Measurements from ENCODE around the gene CYB5A. TPM values are rescaled to one million over a fixed set of nuclear protein-coding genes. Genes with fewer than 3 reads are reported as not detected.
A peak's percentile ranks its signal among the peaks of the same experiment; 100 is the strongest.

The CYB5A gene
- total RNA-seq, result 213 and 223 TPM in 2 replicates
- long read RNA-seq, transcript CYB5A-202 (5 exons, 3,283 nt), result major isoform, 74 of 95 reads
- long read RNA-seq, partial matches to known transcripts, result 6 of 95 reads
- long read RNA-seq, other reads (novel, unspliced or antisense), result 14 of 95 reads

GRCh38 chr18:74291771-74292540 is at the start of gene CYB5A:
Gene CYB5A (minus strand): TSS chr18:74291963. CDS start chr18:74291875, 88 bp downstream.
- H3K4me1 Mint-ChIP-seq (ENCODE audit: low read depth), result peaks cover 36% of the 10 kb centered on the region
- peak within 1 kb of the TSS; percentile 99 for H3K27ac Mint-ChIP-seq
- DNase-seq (ENCODE audit: low spot score, unreplicated experiment), result peak; percentile 99

GRCh38 chr18:74337912-74338309 is 46.1 kb upstream of the CYB5A start:
- TF ChIP-seq CTCF (IDR thresholded peaks at IDR 0.05; ENCODE audit: unreplicated experiment), result no peak
- H3K4me3 Mint-ChIP-seq (ENCODE audit: low read depth), result no peak overlapping the region
- no peak overlapping the region for H3K27ac Mint-ChIP-seq
- H3K36me3 Mint-ChIP-seq (ENCODE audit: insufficient read depth), result no peaks in the 10 kb centered on the region
- H3K27me3 Mint-ChIP-seq, result no peaks in the 10 kb centered on the region
- H3K9me3 Mint-ChIP-seq (ENCODE audit: low read depth), result no peaks in the 10 kb centered on the region
- peaks cover 9% of the 10 kb centered on the region for H3K4me1 Mint-ChIP-seq (ENCODE audit: low read depth)
- DNase-seq (ENCODE audit: low spot score, unreplicated experiment), result no peak

More at GRCh38 chr18:74291771-74292540, at the start of gene CYB5A:
- Mint-ChIP-seq H3K9me3 (ENCODE audit: low read depth) (no peaks in the 10 kb centered on the region), H3K27me3 (no peaks in the 10 kb centered on the region), H3K4me3 (ENCODE audit: low read depth) (peak within 1 kb of the TSS; percentile 96), H3K36me3 (ENCODE audit: insufficient read depth) (peaks cover 1% of the 10 kb centered on the region)
- TF ChIP-seq CTCF (IDR thresholded peaks at IDR 0.05; ENCODE audit: unreplicated experiment), result peak; percentile 7

- Mint-ChIP-seq H3K27me3 (no peaks in the 10 kb centered on the region), H3K27ac (no peak overlapping the region), H3K4me1 (ENCODE audit: low read depth) (peaks cover 9% of the 10 kb centered on the region), H3K4me3 (ENCODE audit: low read depth) (no peak overlapping the region), H3K9me3 (ENCODE audit: low read depth) (no peaks in the 10 kb centered on the region), H3K36me3 (ENCODE audit: insufficient read depth) (no peaks in the 10 kb centered on the region)
- DNase-seq (ENCODE audit: low spot score, unreplicated experiment), result no peak
- no peak for TF ChIP-seq CTCF (IDR thresholded peaks at IDR 0.05; ENCODE audit: unreplicated experiment)
Measured at GRCh38 chr18:74337155-74337911, 45.6 kb upstream of the CYB5A start.

- no peaks in the 10 kb centered on the region for H3K36me3 Mint-ChIP-seq (ENCODE audit: insufficient read depth)
Measured at GRCh38 chr18:74336656-74337055, 44.9 kb upstream of the CYB5A start.

More at GRCh38 chr18:74336656-74337055, 44.9 kb upstream of the CYB5A start:
- Mint-ChIP-seq H3K27ac (no peak overlapping the region), H3K4me3 (ENCODE audit: low read depth) (no peak overlapping the region), H3K27me3 (no peaks in the 10 kb centered on the region), H3K9me3 (ENCODE audit: low read depth) (no peaks in the 10 kb centered on the region), H3K4me1 (ENCODE audit: low read depth) (peaks cover 7% of the 10 kb centered on the region)
- TF ChIP-seq CTCF (IDR thresholded peaks at IDR 0.05; ENCODE audit: unreplicated experiment), result no peak
- no peak for DNase-seq (ENCODE audit: low spot score, unreplicated experiment)
